ENCODE data around the gene CEP72. TPM values are rescaled to one million over a fixed set of nuclear protein-coding genes. Genes with fewer than 3 reads are reported as not detected.

The CEP72 gene
- total RNA-seq, 1 experiment from 2014 or later = 33.2 TPM

DNA sequence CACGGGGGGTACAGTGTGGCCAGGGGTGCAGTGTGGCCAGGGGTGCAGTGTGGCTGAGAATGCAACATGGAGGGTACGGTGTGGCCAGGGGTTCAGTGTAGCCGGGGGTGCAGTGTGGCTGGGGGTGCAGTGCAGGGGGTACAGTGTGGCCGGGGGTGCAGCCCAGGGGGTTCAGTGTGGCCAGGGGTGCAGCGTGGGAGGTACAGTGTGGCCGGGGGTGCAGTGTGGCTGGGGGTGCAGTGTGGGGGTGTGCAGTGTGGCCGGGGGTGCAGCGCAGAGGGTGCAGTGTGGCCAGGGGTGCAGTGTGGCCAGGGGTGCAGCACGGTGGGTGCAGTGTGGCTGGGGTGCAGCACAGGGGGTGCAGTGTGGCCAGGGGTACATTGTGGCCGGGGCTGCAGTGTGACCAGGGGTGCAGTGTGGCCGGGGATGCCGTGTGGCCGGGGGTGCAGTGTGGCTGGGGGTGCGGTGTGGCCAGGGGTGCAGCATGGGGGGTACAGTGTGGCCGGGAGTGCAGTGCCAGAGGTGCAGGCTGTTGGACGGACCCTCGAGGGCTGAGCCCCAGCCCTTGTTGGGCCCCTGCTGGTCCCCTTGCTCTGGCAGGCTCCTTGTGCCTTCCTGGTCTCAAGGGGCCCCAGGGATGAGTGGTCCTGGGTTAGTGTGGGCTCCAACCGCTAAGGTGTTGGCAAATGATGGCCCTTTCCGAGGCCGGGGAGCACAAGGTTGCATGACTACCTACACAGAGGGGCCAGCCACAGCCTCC is 63.2 kb downstream of the CEP72 start:
- H3K4me1 ChIP-seq (ENCODE audit: control insufficient read depth, insufficient read depth, low read length) = peaks cover 38% of the 10 kb centered on the region
- ATAC-seq (no peak), DNase-seq (ENCODE audit: low read depth, low spot score) (no peak)
- no peak for TF ChIP-seq SIN3A (IDR thresholded peaks at IDR 0.05; ENCODE audit: borderline replicate concordance, insufficient read depth, low read depth, low read length)
- TF ChIP-seq TCF7L2 (IDR thresholded peaks at IDR 0.05; ENCODE audit: low read depth, low read length) = no peak
- no peak for TF ChIP-seq CTCF (IDR thresholded peaks at IDR 0.05)
- TF ChIP-seq, protein P1, sequence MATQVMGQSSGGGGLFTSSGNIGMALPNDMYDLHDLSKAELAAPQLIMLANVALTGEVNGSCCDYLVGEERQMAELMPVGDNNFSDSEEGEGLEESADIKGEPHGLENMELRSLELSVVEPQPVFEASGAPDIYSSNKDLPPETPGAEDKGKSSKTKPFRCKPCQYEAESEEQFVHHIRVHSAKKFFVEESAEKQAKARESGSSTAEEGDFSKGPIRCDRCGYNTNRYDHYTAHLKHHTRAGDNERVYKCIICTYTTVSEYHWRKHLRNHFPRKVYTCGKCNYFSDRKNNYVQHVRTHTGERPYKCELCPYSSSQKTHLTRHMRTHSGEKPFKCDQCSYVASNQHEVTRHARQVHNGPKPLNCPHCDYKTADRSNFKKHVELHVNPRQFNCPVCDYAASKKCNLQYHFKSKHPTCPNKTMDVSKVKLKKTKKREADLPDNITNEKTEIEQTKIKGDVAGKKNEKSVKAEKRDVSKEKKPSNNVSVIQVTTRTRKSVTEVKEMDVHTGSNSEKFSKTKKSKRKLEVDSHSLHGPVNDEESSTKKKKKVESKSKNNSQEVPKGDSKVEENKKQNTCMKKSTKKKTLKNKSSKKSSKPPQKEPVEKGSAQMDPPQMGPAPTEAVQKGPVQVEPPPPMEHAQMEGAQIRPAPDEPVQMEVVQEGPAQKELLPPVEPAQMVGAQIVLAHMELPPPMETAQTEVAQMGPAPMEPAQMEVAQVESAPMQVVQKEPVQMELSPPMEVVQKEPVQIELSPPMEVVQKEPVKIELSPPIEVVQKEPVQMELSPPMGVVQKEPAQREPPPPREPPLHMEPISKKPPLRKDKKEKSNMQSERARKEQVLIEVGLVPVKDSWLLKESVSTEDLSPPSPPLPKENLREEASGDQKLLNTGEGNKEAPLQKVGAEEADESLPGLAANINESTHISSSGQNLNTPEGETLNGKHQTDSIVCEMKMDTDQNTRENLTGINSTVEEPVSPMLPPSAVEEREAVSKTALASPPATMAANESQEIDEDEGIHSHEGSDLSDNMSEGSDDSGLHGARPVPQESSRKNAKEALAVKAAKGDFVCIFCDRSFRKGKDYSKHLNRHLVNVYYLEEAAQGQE (IDR thresholded peaks at IDR 0.05; ENCODE audit: insufficient read depth in 1 of 2, low read depth in 2 of 2, low read length in 1 of 2) = no peak
- TF ChIP-seq POLR2AphosphoS5 (IDR thresholded peaks at IDR 0.05; ENCODE audit: low read depth, low read length) = no peak
- no peaks in the 10 kb centered on the region for H3K36me3 ChIP-seq (ENCODE audit: control insufficient read depth, insufficient read depth, low read length)
- H3K27me3 ChIP-seq (ENCODE audit: control insufficient read depth, insufficient read depth, low read length) = no peaks in the 10 kb centered on the region
- POLR2A ChIA-PET = interaction anchor here (0.8 kb wide), 1 partner anchor 171 kb away, joined by 12 read pairs; no protein-coding TSS in a partner anchor
- no peak overlapping the region for H3K27ac ChIP-seq (ENCODE audit: low read length)
- intact Hi-C loops (cut with micrococcal nuclease; ENCODE audit: unreplicated experiment) = no loop called here
- BruUV-seq (replicated peaks) = no TSS peak
- in situ Hi-C loops (cut with HindIII; ENCODE audit: low pct_unique_long_range_greater_than_20kb, low sequenced_read_pairs) = no loop called here
- no peaks in the 10 kb centered on the region for H3K9me3 ChIP-seq (ENCODE audit: control insufficient read depth, insufficient read depth, low read depth, low read length)
- CTCF ChIA-PET = no interaction called here
- H3K4me3 ChIP-seq (ENCODE audit: low read depth in 2 of 2, low read length in 2 of 2) = no peak overlapping the region

- H3K4me1 ChIP-seq (ENCODE audit: control insufficient read depth, insufficient read depth, low read length) = peaks cover 30% of the 10 kb centered on the region
- POLR2A ChIA-PET = no interaction called here
- no peak overlapping the region for H3K4me3 ChIP-seq (ENCODE audit: low read depth in 2 of 2, low read length in 2 of 2)
- BruUV-seq (replicated peaks) = no TSS peak
- H3K27me3 ChIP-seq (ENCODE audit: control insufficient read depth, insufficient read depth, low read length) = no peaks in the 10 kb centered on the region
- CTCF ChIA-PET = no interaction called here
- in situ Hi-C loops (cut with HindIII; ENCODE audit: low pct_unique_long_range_greater_than_20kb, low sequenced_read_pairs) = no loop called here
- no peak overlapping the region for H3K27ac ChIP-seq (ENCODE audit: low read length)
- no peaks in the 10 kb centered on the region for H3K36me3 ChIP-seq (ENCODE audit: control insufficient read depth, insufficient read depth, low read length)
- TF ChIP-seq, protein P1 (IDR thresholded peaks at IDR 0.05; ENCODE audit: insufficient read depth in 1 of 2, low read depth in 2 of 2, low read length in 1 of 2) = no peak
- TF ChIP-seq TCF7L2 (IDR thresholded peaks at IDR 0.05; ENCODE audit: low read depth, low read length) (no peak), SIN3A (IDR thresholded peaks at IDR 0.05; ENCODE audit: borderline replicate concordance, insufficient read depth, low read depth, low read length) (no peak), CTCF (IDR thresholded peaks at IDR 0.05) (no peak)
- ATAC-seq (no peak), DNase-seq (ENCODE audit: low read depth, low spot score) (no peak)
- no peaks in the 10 kb centered on the region for H3K9me3 ChIP-seq (ENCODE audit: control insufficient read depth, insufficient read depth, low read depth, low read length)
- intact Hi-C loops (cut with micrococcal nuclease; ENCODE audit: unreplicated experiment) = no loop called here
These were observed 63.9 kb downstream of the CEP72 start for GRCh38 chr5:675871-676698.
